Trophoblast cell (in vitro differentiated cells and primary cell): ENCODE measurements around the gene KCNQ1.
"Not testable (repeated sequence)": the region's sequence is repeated elsewhere in the genome, so short reads cannot be mapped to it uniquely, and the experiment has no call there.

Experiments used
- DNase-seq, 2 donors: peaks; one replicate each; pipeline ENCODE4 v3.0.0-alpha.2; 2016
- H2AFZ ChIP-seq: 2 replicates; pipeline ENCODE4 v1.6.1; 2013; ENCODE audit warnings: low read length, moderate library complexity, mild to moderate bottlenecking; ENCODE audit not compliant: insufficient read depth, poor library complexity
- H2AK5ac ChIP-seq: 2 replicates; pipeline ENCODE4 v1.6.1; 2013; ENCODE audit warnings: mild to moderate bottlenecking, low read length
- H2BK120ac ChIP-seq: 2 replicates; pipeline ENCODE4 v1.6.1; 2013; ENCODE audit warnings: low read length, mild to moderate bottlenecking, moderate library complexity; ENCODE audit not compliant: insufficient read depth, poor library complexity
- H2BK12ac ChIP-seq: 2 replicates; pipeline ENCODE4 v1.6.1; 2013; ENCODE audit warnings: mild to moderate bottlenecking, low read length, moderate library complexity
- H2BK5ac ChIP-seq: 2 replicates; pipeline ENCODE4 v1.6.1; 2013; ENCODE audit warnings: low read length, low read depth, moderate library complexity, mild to moderate bottlenecking; ENCODE audit not compliant: poor library complexity
- H3K14ac ChIP-seq: 2 replicates; pipeline ENCODE4 v1.6.1; 2013; ENCODE audit warnings: mild to moderate bottlenecking, low read length
- H3K18ac ChIP-seq: 2 replicates; pipeline ENCODE4 v1.6.1; 2013; ENCODE audit warnings: mild to moderate bottlenecking, low read length
- H3K23ac ChIP-seq: 2 replicates; pipeline ENCODE4 v1.6.1; 2013; ENCODE audit warnings: low read length
- H3K27ac ChIP-seq: 2 replicates; pipeline ENCODE4 v1.5.1; 2013; ENCODE audit warnings: low read depth, mild to moderate bottlenecking, inconsistent platforms, low read length, moderate library complexity
- H3K27me3 ChIP-seq: 2 replicates; pipeline ENCODE4 v1.6.1; 2013; ENCODE audit warnings: inconsistent platforms, mild to moderate bottlenecking, low read length, moderate library complexity; ENCODE audit not compliant: insufficient read depth
- H3K36me3 ChIP-seq, 2 experiments: 1 replicate in 1 of 2; 2 replicates in 1 of 2; pipeline ENCODE4 v1.6.1; 2013; ENCODE audit warnings: low read length in 2 of 2, mild to moderate bottlenecking in 2 of 2, moderate library complexity in 1 of 2; ENCODE audit not compliant: insufficient read depth in 2 of 2, control insufficient read depth in 1 of 2
- H3K4ac ChIP-seq: 2 replicates; pipeline ENCODE4 v1.6.1; 2013; ENCODE audit warnings: low read depth, mild to moderate bottlenecking, low read length, moderate library complexity
- H3K4me1 ChIP-seq, 2 experiments: 1 replicate in 1 of 2; 2 replicates in 1 of 2; pipeline ENCODE4 v1.6.1; 2013; ENCODE audit warnings: low read length in 2 of 2, mild to moderate bottlenecking in 2 of 2, moderate library complexity in 1 of 2; ENCODE audit not compliant: insufficient read depth in 2 of 2, control insufficient read depth in 1 of 2
- H3K4me2 ChIP-seq: 2 replicates; pipeline ENCODE4 v1.6.1; 2013; ENCODE audit warnings: inconsistent platforms, mild to moderate bottlenecking, low read length, moderate library complexity
- H3K4me3 ChIP-seq: 2 replicates; pipeline ENCODE4 v1.5.1; 2013; ENCODE audit warnings: mild to moderate bottlenecking, low read depth, low read length, inconsistent platforms
- H3K79me1 ChIP-seq: one replicate; pipeline ENCODE4 v1.6.1; 2013; ENCODE audit warnings: low read length
- H3K79me2 ChIP-seq: 2 replicates; pipeline ENCODE4 v1.6.1; 2013; ENCODE audit warnings: low read length, mild to moderate bottlenecking; ENCODE audit not compliant: control insufficient read depth, insufficient read depth, poor library complexity
- H3K9ac ChIP-seq: 2 replicates; pipeline ENCODE4 v1.6.1; 2013; ENCODE audit warnings: mild to moderate bottlenecking, low read length
- H3K9me3 ChIP-seq: 2 replicates; pipeline ENCODE4 v1.6.1; 2013; ENCODE audit warnings: low read depth, mild to moderate bottlenecking, control low read depth, inconsistent platforms, low read length; ENCODE audit not compliant: insufficient read depth
- H4K12ac ChIP-seq: 2 replicates; pipeline ENCODE4 v1.6.1; 2013; ENCODE audit warnings: low read depth, mild to moderate bottlenecking, low read length, moderate library complexity
- H4K8ac ChIP-seq: 2 replicates; pipeline ENCODE4 v1.6.1; 2013; ENCODE audit warnings: low read depth, mild to moderate bottlenecking, low read length, moderate library complexity
- H4K91ac ChIP-seq: one replicate; pipeline ENCODE4 v1.6.1; 2013; ENCODE audit warnings: low read depth, mild to moderate bottlenecking, low read length, moderate library complexity
- WGBS: extraction: QIAGEN DNeasy Blood & Tissue Kit; methylation state at CpG from one replicate; pipeline ENCODE4 v1.1.7; 2013; ENCODE audit warnings: missing lambda C conversion rate; ENCODE audit not compliant: insufficient read length, insufficient coverage; ENCODE audit errors: extremely low coverage; 5-methylcytosine and 5-hydroxymethylcytosine counted together

Gene KCNQ1

DNA sequence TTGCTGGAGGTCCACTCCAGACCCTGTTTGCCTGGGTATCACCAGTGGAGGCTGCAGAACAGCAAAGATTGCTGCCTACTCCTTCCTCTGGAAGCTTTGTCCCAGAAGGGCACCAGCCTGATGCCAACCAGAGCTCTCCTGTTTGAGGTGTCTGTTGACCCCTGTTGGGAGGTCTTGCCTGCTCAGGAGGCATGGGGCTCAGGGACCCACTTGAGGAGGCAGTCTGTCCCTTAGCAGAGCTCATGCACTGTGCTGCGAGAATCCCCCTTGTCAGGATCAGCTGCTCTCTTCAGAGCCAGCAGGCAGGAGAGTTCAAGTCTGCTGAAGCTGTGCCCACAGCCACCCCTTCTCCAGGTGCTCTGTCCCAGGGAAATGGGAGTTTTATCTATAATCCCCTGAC is 53.1 kb downstream of the KCNQ1 start:
- not testable (repeated sequence) for H2AK5ac ChIP-seq, H3K27me3 ChIP-seq, H4K8ac ChIP-seq, H3K9me3 ChIP-seq, H3K79me2 ChIP-seq, H2BK12ac ChIP-seq, H3K23ac ChIP-seq, H3K4ac ChIP-seq, H2BK5ac ChIP-seq, H2AFZ ChIP-seq, H3K4me2 ChIP-seq, H3K79me1 ChIP-seq, H2BK120ac ChIP-seq, H3K4me1 ChIP-seq, H4K91ac ChIP-seq, H3K36me3 ChIP-seq, H3K4me3 ChIP-seq, DNase-seq, H3K9ac ChIP-seq, H3K27ac ChIP-seq, H4K12ac ChIP-seq, H3K18ac ChIP-seq, H3K14ac ChIP-seq
- WGBS, result no CpG with 5 or more reads among the region's 1 CpG

DNA sequence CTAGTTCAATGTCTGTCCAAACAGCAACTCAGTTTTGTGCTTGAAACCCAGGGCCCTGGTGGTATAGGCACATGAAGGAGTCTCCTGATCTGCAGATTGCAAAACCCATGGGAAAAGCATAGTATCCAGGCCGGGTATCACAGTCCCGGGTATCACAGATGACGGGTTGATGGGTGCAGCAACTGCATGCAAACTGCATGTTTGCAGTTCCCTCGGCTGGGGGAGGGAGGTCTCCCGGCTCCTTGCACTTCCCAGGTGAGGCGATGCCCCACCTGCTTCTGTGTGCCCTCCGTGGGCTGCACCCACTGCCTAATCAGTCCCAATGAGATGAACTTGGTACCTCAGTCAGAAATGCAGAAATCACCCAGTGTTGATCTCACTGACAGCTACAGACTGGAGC is 53.9 kb downstream of the KCNQ1 start:
- no peak overlapping the region for H4K91ac ChIP-seq
- no peaks in the 10 kb centered on the region for H3K79me2 ChIP-seq
- no CpG with 5 or more reads among the region's 7 CpGs for WGBS
- H3K4ac ChIP-seq, result no peak overlapping the region
- H3K27me3 ChIP-seq, result no peaks in the 10 kb centered on the region
- H3K79me1 ChIP-seq, result no peaks in the 10 kb centered on the region
- no peak overlapping the region for H2BK5ac ChIP-seq
- H2BK120ac ChIP-seq, result no peak overlapping the region
- DNase-seq, result no peak
- no peak overlapping the region for H3K18ac ChIP-seq
- H4K12ac ChIP-seq, result no peak overlapping the region
- H3K23ac ChIP-seq, result no peak overlapping the region
- no peak overlapping the region for H4K8ac ChIP-seq
- H2AK5ac ChIP-seq, result no peak overlapping the region
- no peak overlapping the region for H3K4me3 ChIP-seq
- no peaks in the 10 kb centered on the region for H3K9me3 ChIP-seq
- H2BK12ac ChIP-seq, result no peak overlapping the region
- H3K14ac ChIP-seq, result no peak overlapping the region
- H3K9ac ChIP-seq, result no peak overlapping the region
- no peak overlapping the region for H2AFZ ChIP-seq
- no peaks in the 10 kb centered on the region for H3K36me3 ChIP-seq
- H3K27ac ChIP-seq, result no peak overlapping the region
- H3K4me2 ChIP-seq, result no peak overlapping the region
- H3K4me1 ChIP-seq, result no peaks in the 10 kb centered on the region

DNA sequence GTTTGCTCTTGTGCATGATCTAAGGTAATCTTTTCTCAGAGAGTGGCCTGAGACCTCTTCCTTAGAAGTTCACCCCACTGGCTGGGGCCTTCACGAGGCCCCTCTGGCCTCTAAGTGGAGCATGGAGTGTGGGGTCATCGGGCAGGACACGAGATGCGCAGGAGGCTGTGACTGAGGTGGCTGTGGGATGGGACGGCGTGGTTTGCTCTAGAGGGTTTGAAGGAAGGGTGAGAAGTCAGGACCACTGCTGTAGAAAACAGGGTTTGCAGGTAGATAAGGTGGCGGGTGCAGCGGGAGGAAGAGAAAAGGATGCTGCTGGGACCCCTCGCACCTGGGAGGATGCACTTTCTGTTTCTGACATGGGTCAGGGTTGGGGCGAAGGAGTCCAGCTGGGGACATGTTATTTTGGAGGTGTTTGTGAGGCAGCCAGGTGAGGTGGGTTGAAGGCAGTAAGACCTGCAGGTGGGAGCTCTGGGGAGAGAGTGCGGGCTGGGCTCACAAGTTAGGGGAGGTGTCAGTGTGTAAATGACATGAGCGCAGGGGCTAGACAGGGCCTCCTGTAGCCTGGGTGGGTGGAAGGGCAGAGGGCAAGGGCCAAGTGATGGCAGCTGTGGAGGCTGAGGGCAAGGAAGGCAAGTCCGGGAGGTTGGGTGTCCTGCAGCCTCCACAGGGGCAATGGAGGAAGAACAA is 62.5 kb downstream of the KCNQ1 start:
- Histone ChIP-seq H3K4me2 (no peak overlapping the region), H2BK12ac (no peak overlapping the region), H3K4me1 (no peaks in the 10 kb centered on the region), H3K18ac (no peak overlapping the region), H4K8ac (no peak overlapping the region), H2AFZ (no peak overlapping the region), H2AK5ac (no peak overlapping the region), H3K36me3 (no peaks in the 10 kb centered on the region), H2BK5ac (no peak overlapping the region), H3K9me3 (no peaks in the 10 kb centered on the region), H3K79me1 (no peaks in the 10 kb centered on the region), H3K27ac (no peak overlapping the region), H3K14ac (no peak overlapping the region), H3K4me3 (no peak overlapping the region), H3K4ac (no peak overlapping the region), H3K79me2 (no peaks in the 10 kb centered on the region), H3K9ac (no peak overlapping the region), H4K91ac (no peak overlapping the region), H2BK120ac (no peak overlapping the region), H3K27me3 (peaks cover 2% of the 10 kb centered on the region), H4K12ac (no peak overlapping the region), H3K23ac (no peak overlapping the region)
- no peak for DNase-seq
- no CpG with 5 or more reads among the region's 13 CpGs for WGBS

DNA sequence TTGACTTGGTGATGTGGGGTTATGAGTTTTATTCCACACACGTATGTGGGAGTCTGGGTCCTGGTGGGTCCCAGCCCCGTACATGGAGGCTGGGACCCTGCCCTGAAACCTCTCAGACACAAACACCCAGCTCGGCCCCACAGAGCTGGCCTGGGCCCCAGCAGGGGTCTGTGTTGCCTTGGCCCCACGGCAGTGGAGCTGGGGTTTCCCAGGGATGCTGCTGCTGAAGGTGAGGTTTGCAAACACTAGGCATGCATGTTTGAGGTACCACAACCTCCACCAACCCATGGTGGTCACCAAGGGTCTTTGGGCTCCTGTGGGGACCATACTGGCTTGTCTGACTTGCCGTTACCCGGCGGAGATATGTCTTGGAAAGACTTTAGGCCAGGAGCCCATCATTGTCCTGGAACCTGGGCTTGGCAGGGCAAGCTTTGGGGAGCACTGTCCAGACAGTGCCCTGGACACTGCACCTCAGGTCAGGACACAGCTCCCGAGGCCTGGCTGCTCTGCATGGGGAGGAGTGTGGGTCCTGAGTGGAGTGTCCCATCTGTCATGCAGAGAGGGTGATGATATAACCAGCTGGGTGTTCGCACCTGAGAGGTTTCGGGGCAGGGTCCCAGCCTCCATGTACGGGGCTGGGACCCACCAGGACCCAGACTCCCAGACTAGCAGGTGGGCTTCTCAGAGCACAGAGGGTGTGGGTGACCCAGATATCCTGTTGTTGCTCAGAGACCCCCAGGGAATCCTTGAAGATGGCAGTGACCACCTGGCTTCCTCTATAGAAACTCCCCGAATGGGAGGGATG is 63.3 kb downstream of the KCNQ1 start:
- no peak overlapping the region for H3K4me2 ChIP-seq
- DNase-seq, result no peak
- H3K4me3 ChIP-seq, result no peak overlapping the region
- H4K8ac ChIP-seq, result no peak overlapping the region
- H4K12ac ChIP-seq, result no peak overlapping the region
- no peaks in the 10 kb centered on the region for H3K4me1 ChIP-seq
- whole genome bisulfite sequencing, result no CpG with 5 or more reads among the region's 12 CpGs
- H2AFZ ChIP-seq, result no peak overlapping the region
- no peak overlapping the region for H4K91ac ChIP-seq
- no peak overlapping the region for H2BK120ac ChIP-seq
- no peak overlapping the region for H3K9ac ChIP-seq
- no peak overlapping the region for H2AK5ac ChIP-seq
- H3K4ac ChIP-seq, result no peak overlapping the region
- no peak overlapping the region for H2BK12ac ChIP-seq
- H2BK5ac ChIP-seq, result no peak overlapping the region
- H3K9me3 ChIP-seq, result no peaks in the 10 kb centered on the region
- no peak overlapping the region for H3K18ac ChIP-seq
- H3K36me3 ChIP-seq, result no peaks in the 10 kb centered on the region
- peaks cover 2% of the 10 kb centered on the region for H3K27me3 ChIP-seq
- no peaks in the 10 kb centered on the region for H3K79me2 ChIP-seq
- H3K79me1 ChIP-seq, result no peaks in the 10 kb centered on the region
- H3K27ac ChIP-seq, result no peak overlapping the region
- no peak overlapping the region for H3K14ac ChIP-seq
- no peak overlapping the region for H3K23ac ChIP-seq
